H1 (cell line): ENCODE measurements around the gene MED12L. TPM values are rescaled to one million over a fixed set of nuclear protein-coding genes. Genes with fewer than 3 reads are reported as not detected.

ENCODE experiments used
- KDM4A ChIP-seq: IDR thresholded peaks from one replicate; pipeline ENCODE4 v1.7.1; 2012; ENCODE audit warnings: low read depth, mild to moderate bottlenecking, moderate library complexity, low read length, inconsistent platforms; ENCODE audit not compliant: severe bottlenecking
- POLR2A ChIP-seq, 2 experiments: IDR thresholded peaks; 1 replicate in 1 of 2; 2 replicates in 1 of 2; pipeline ENCODE4 v1.6.1; 2011; ENCODE audit warnings: low read depth in 2 of 2, low read length in 2 of 2, mild to moderate bottlenecking in 2 of 2; ENCODE audit errors: control extremely low read depth in 1 of 2
- RBBP5 ChIP-seq: IDR thresholded peaks from 2 replicates; pipeline ENCODE4 v1.7.1; 2012; ENCODE audit warnings: low read depth, mild to moderate bottlenecking, inconsistent platforms, low read length, moderate library complexity, borderline replicate concordance
- TEAD4 ChIP-seq: IDR thresholded peaks from 2 replicates; pipeline ENCODE4 v1.6.1; 2012; ENCODE audit warnings: low read depth, low read length, inconsistent platforms, mixed read lengths
- polyA plus RNA-seq, 7 experiments: library from polyadenylated mRNA; depleted of rRNA in 3 of 7; stranded (reverse) in 5 of 7; unstranded in 2 of 7; fragments of >200 nt in 5 of 7; fragments of 200-250 nt in 2 of 7; gene quantifications; 1 replicate in 5 of 7; 2 replicates in 1 of 7; 4 replicates in 1 of 7; pipeline versions ENCODE4 v1.2.1 to v1.2.3, GENCODE V29; 2011 to 2013; ENCODE audit warnings: missing spikeins in 2 of 7, mixed read lengths in 2 of 7
- total RNA-seq: library from RNA; stranded (reverse); fragmentation: NEBNext Ultra II Directional; extraction: Animal tissue kit (Norgen Biotek cat#: 25700); gene quantifications from 2 replicates; pipeline ENCODE4 v1.2.1, GENCODE V29; 2021

The MED12L gene
- total and polyA plus RNA-seq, 2 of the 8 experiments (the other 6 are each of a cell fraction or from before 2014, with no cell fraction given), result 3.6 to 26.2 TPM

DNA sequence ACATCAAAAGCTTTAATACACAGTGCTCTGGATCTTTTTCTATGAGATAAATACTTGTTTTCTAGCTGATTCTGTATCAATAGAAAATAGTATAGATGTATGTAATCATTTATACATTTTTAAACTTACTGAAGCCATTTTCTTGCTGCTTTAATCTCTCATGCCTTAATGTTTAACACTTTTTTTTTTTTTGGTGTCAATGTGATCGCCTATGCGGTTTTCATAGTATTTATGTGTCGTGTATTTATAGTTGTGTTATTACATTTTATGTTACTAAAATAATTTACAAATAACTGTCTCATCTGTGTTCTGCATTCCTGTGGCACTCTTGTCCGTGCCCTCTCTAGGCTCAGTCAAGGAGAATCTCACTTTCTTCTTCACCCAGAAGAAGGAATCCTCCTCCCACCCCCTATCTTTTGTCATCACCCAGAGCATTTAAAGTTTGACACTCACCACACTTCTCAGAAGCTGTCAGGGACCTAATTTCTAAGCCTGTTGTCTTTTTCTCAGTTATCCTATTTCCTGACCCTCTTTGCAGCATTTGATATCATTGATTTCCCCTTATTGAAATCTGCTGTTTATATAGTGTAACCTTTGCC is 138.9 kb downstream of the MED12L start (continued):
- TF ChIP-seq KDM4A (no peak), RBBP5 (no peak), POLR2A (IDR thresholded peaks at IDR 0.05; ENCODE audit: control extremely low read depth in 1 of 2, low read depth in 2 of 2, low read length in 2 of 2) (no peak), TEAD4 (no peak)
